Peyer's patch (tissue), 4 donors: Measurements from ENCODE around the gene REXO1. TPM values are rescaled to one million over a fixed set of nuclear protein-coding genes. Genes with fewer than 3 reads are reported as not detected.
A peak's percentile ranks its signal among the peaks of the same experiment; 100 is the strongest.
"Not testable (repeated sequence)": the region's sequence is repeated elsewhere in the genome, so short reads cannot be mapped to it uniquely, and the experiment has no call there.

Source experiments
- DNase-seq, 3 donors: peaks; one replicate each; pipeline ENCODE4 v3.0.0-alpha.2; 2017 to 2019
- H3K27ac ChIP-seq, 4 donors: fragments of 200-600 bp; sonication (generic); one replicate each; pipeline ENCODE4 v1.5.1; 2016 to 2019
- H3K27me3 ChIP-seq, 2 donors: fragments of 200-600 bp; sonication (generic); one replicate each; pipeline ENCODE4 v1.5.1; 2019
- H3K36me3 ChIP-seq, 3 donors: fragments of 200-600 bp; sonication (generic); one replicate each; pipeline ENCODE4 v1.5.1; 2016 to 2019
- H3K4me1 ChIP-seq, 4 donors: fragments of 200-600 bp; sonication (generic); one replicate each; pipeline ENCODE4 v1.5.1; 2016 to 2019
- H3K4me3 ChIP-seq, 4 donors: fragments of 200-600 bp; sonication (generic); 1 replicate in 3 of 4; 2 replicates in 1 of 4; pipeline ENCODE4 v1.5.1; 2016 to 2019; ENCODE audit warnings: mild to moderate bottlenecking in 1 of 4
- H3K9me3 ChIP-seq, 4 donors: fragments of 200-600 bp; sonication (generic); one replicate each; pipeline ENCODE4 v1.5.1; 2016 to 2019; ENCODE audit warnings: mild to moderate bottlenecking in 1 of 4
- POLR2A ChIP-seq, 2 donors: fragments of 450-650 bp; IDR thresholded peaks; one replicate each; pipeline ENCODE4 v1.5.1; 2017; ENCODE audit warnings: antibody characterized with exemption in 2 of 2, mild to moderate bottlenecking in 2 of 2, moderate library complexity in 2 of 2
- total RNA-seq, 4 donors: library from RNA; depleted of rRNA; stranded (reverse); fragments of >200 nt; gene quantifications; one replicate each; pipeline ENCODE4 v1.1.0, GENCODE V29; 2016
- TF ChIP-seq, protein P1 (sequence below), 6 experiments: fragments of 450-650 bp in 4 of 6; fragments of 200-600 bp in 2 of 6; sonication (generic) in 1 of 6; IDR thresholded peaks; one replicate each; pipeline ENCODE4 v1.5.1; 2017 to 2019; ENCODE audit warnings: antibody characterized with exemption in 6 of 6, mild to moderate bottlenecking in 3 of 6, moderate library complexity in 1 of 6

Gene REXO1
- total RNA-seq, 4 donors from 2014 or later = 47.0 to 101 (median 57.2) TPM

DNA sequence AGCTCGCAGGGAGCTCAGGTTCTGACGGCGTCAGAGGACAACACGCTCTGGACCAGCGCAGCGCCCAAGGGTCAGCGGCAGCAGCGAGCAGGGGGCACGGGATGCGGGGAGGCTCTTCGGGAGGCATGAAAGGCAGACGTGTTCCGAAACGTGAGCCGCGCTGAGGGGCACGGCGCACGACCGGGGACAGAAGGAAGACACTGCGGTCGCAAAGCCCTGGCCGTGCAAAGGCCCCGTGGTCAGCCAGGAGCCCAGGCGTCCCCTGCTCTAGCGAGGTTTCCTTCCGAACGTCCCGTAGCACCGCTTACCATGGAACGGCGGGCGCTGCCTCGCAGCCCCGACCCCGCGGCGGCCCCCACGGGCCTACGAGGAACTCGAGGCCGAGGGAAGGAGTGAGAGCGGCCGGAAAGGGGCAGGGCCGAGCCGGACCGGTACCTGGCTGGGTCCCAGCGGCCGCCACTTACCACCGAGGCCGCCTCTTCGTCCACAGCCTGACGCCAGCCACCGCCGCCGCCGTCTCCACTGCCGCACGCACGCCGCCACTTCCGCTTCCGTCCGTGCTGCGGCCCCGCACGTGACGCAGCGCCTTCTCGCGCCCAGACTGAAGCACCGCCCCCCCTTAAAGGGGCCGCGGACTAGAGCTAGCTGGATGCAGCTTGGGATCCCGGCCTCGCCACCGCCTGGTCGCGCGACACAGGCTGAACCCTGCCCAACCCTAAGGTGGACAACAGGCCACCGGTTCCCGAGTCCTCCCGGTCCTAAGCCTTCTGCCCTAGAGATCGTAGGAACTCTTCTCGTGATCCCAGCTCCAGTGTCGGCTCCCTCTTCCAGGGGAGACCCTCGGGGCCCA, 27.6 kb upstream of the REXO1 start:
- Histone ChIP-seq H3K27ac (peak overlapping the region; percentile 91 to 98 (median 94)), H3K36me3 (peaks cover 0 to 30% (median 0%) of the 10 kb centered on the region in 3 donors), H3K9me3 (no peaks in the 10 kb centered on the region), H3K4me3 (peak overlapping the region; percentile 78 to 98 (median 85)), H3K4me1 (peaks cover 0 to 44% (median 16%) of the 10 kb centered on the region in 4 donors), H3K27me3 (no peaks in the 10 kb centered on the region)
- DNase-seq = peak; percentile 94 to 97 (median 96)
- peak; percentile 87 to 91 for TF ChIP-seq POLR2A (IDR thresholded peaks at IDR 0.05)
- TF ChIP-seq, protein P1, sequence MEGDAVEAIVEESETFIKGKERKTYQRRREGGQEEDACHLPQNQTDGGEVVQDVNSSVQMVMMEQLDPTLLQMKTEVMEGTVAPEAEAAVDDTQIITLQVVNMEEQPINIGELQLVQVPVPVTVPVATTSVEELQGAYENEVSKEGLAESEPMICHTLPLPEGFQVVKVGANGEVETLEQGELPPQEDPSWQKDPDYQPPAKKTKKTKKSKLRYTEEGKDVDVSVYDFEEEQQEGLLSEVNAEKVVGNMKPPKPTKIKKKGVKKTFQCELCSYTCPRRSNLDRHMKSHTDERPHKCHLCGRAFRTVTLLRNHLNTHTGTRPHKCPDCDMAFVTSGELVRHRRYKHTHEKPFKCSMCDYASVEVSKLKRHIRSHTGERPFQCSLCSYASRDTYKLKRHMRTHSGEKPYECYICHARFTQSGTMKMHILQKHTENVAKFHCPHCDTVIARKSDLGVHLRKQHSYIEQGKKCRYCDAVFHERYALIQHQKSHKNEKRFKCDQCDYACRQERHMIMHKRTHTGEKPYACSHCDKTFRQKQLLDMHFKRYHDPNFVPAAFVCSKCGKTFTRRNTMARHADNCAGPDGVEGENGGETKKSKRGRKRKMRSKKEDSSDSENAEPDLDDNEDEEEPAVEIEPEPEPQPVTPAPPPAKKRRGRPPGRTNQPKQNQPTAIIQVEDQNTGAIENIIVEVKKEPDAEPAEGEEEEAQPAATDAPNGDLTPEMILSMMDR (IDR thresholded peaks at IDR 0.05) = no peak

DNA sequence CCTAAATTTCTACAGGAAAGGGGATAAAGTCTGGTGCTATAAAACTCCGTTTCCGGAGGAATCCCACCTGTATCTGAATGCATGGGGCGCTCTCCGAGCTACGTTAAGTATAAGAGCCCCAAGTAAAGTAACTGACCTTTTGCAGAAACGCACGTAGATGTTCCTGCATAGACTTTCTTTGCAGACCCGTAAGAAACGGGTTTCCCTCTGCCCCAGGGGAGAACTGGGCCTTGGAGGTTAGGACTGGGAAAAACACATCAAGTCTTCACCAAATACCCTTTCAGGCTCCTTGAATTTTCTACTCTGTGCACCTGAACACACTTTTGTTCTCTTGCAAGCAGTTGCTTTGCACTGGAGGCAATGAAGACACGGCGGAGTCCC, 27.0 kb upstream of the REXO1 start:
- H3K36me3 ChIP-seq = peaks cover 0 to 29% (median 0%) of the 10 kb centered on the region in 3 donors
- not testable (repeated sequence) for DNase-seq, H3K9me3 ChIP-seq, H3K27me3 ChIP-seq
- peak overlapping the region; percentile 91 to 98 (median 94) for H3K27ac ChIP-seq
- H3K4me1 ChIP-seq = peaks cover 0 to 37% (median 16%) of the 10 kb centered on the region in 4 donors
- peak overlapping the region; percentile 78 to 98 (median 85) for H3K4me3 ChIP-seq

DNA sequence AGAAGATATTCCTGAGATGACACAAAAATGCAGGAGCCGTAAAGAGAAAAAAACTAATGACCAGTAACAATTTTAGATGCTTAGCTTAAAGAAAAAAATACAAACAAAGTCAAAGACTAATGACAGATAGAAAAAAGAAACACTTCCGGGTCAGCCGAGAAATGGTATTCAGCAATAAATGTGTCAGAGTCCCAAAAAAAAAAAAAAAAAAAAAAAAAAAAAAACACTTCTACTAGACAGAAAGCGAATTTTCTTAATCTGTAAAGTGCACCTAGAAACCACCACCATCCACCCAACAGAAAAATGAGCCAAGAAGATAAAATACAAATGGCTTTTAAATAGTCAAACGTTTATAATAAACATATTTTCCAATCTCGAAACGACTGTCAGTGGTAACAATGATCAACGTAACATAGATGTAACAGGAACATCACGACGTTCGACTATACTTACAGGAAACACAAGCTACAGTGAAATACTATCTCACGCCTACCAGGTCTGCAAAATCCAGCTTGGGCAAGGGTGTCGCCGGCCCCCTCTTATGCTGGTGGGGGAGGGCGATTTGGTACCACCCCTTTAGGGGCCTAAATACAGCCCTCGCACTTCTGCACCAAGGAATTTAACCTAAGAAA, 26.4 kb upstream of the REXO1 start:
- peak overlapping the region; percentile 78 to 98 (median 85) for H3K4me3 ChIP-seq
- no peak for DNase-seq
- H3K36me3 ChIP-seq = peaks cover 0 to 27% (median 0%) of the 10 kb centered on the region in 3 donors
- no peak for TF ChIP-seq POLR2A (IDR thresholded peaks at IDR 0.05)
- TF ChIP-seq, protein P1 (IDR thresholded peaks at IDR 0.05) = no peak
- H3K27ac ChIP-seq = peak overlapping the region; percentile 91 to 98 (median 94)
- H3K4me1 ChIP-seq = peaks cover 0 to 34% (median 16%) of the 10 kb centered on the region in 4 donors
- no peaks in the 10 kb centered on the region for H3K9me3 ChIP-seq
- no peaks in the 10 kb centered on the region for H3K27me3 ChIP-seq

DNA sequence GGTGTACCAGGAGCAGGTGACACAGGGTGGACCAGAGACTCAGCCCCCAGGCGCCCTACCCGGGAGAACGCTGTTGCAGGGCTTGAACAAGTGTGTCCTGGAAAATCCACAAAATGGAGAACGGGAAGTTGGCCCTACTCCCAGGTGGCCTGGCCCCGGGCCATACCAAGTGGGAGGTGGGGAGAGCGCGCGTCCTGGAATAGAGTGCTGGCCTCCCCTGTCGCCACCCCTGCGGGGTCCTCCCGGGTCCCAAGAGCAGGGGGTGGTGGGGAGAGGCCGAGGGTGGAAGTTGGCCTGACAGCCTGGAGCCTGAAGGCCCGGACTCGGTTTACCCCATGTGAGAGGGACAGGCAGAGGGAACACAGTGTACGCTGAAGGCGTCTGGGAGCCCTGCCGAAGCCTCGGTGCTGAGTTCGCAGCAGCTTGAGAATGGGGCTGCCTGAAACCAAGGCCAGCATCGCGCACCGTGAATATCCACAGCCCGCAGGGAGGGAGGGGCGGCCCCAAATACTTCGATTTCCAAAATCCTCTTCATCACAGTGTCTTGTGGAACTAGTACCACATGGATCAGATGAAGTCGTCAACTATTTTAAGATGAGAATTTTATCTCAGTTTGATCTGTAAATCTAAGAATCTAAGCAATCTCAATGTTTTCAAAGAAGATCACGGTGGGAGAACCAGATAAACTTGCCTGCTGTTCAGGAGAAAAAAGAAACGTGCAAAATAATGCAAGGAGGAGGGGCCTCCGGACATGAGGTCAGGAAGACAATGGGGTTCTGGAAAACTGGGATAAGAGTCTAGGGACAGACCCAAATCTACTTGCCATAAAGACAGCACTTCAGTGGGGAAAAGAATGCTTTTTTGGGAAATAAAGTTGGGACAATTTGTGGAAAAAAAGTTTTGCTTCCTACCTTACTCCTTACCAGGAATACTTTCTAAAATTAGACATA, 25.5 kb upstream of the REXO1 start:
- TF ChIP-seq POLR2A (IDR thresholded peaks at IDR 0.05) = no peak
- TF ChIP-seq, protein P1 (IDR thresholded peaks at IDR 0.05) = no peak
- DNase-seq = no peak
- Histone ChIP-seq H3K27ac (peak overlapping the region in 3 of 4 donors; percentile 64 to 98 (median 91)), H3K4me1 (peaks cover 0 to 34% (median 16%) of the 10 kb centered on the region in 4 donors), H3K27me3 (no peaks in the 10 kb centered on the region), H3K9me3 (no peaks in the 10 kb centered on the region), H3K4me3 (peak overlapping the region in 1 of 4 donors; percentile 78), H3K36me3 (peaks cover 0 to 27% (median 0%) of the 10 kb centered on the region in 3 donors)

DNA sequence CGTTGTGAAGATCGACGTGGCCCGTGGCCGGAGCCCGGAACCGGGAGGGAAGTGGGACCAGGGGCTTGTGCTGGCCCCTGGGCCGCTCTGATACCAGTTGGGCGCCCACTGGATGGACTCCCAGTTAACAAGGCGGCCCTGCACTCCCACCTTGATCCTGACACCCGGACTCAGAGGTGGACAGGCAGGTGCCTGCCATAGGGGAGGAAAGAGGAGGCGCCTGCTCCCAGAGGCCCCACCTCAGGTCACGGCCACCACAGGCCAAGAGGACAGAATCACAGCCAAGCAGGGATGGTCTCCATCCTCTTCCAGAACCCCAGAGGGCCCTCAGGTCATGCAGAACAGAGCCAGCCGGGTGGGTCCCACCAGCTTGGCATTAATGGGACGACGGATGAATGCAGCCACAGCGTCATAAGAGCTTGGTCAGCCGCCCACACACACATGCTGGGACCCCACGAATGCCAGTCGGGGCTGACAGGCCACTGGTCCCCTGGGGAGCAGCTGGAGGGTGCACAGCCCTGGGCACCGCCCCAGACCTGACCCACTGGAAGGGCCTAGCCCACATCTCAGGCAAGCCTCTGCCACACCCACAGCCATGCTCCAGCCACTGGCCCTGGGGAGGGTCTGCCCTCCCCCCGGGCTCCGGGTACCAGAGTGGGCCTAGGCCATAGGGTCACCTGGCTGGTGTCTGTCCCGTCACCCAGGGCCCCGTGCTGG, 24.7 kb upstream of the REXO1 start:
- no peak overlapping the region for H3K4me3 ChIP-seq
- TF ChIP-seq, protein P1 (IDR thresholded peaks at IDR 0.05) = no peak
- TF ChIP-seq POLR2A (IDR thresholded peaks at IDR 0.05) = no peak

More for the DNA sequence above, 24.7 kb upstream of the REXO1 start:
- H3K4me1 ChIP-seq = peaks cover 0 to 34% (median 16%) of the 10 kb centered on the region in 4 donors
- H3K27ac ChIP-seq = peak overlapping the region in 3 of 4 donors; percentile 19 to 91 (median 64)
- DNase-seq = no peak
- H3K27me3 ChIP-seq = no peaks in the 10 kb centered on the region
- no peaks in the 10 kb centered on the region for H3K9me3 ChIP-seq
- peaks cover 0 to 27% (median 0%) of the 10 kb centered on the region in 3 donors for H3K36me3 ChIP-seq
